ENCODE results near the gene TMEM40. TPM values are rescaled to one million over a fixed set of nuclear protein-coding genes. Genes with fewer than 3 reads are reported as not detected.

Gene TMEM40
- total RNA-seq, 4 donors from 2014 or later = not detected

GRCh38 chr3:12692444-12692843 lies 66.6 kb downstream of the TMEM40 start:
- no peak for DNase-seq (ENCODE audit: low spot score in 2 of 2)
- no peak overlapping the region for H3K4me3 ChIP-seq
- no peaks in the 10 kb centered on the region for H3K36me3 ChIP-seq
- H3K9me3 ChIP-seq = no peaks in the 10 kb centered on the region
- no peak for TF ChIP-seq EP300 (IDR thresholded peaks at IDR 0.05)
- no peak for TF ChIP-seq CTCF (IDR thresholded peaks at IDR 0.05)
- no peak for TF ChIP-seq POLR2A (IDR thresholded peaks at IDR 0.05)
- no peaks in the 10 kb centered on the region for H3K27me3 ChIP-seq
- no peaks in the 10 kb centered on the region for H3K4me1 ChIP-seq
- H3K27ac ChIP-seq = no peak overlapping the region
- WGBS, 2 donors = 93 to 94% methylated on average over 8 of the region's 8 CpGs

GRCh38 chr3:12689997-12690711 lies 68.9 kb downstream of the TMEM40 start:
- Histone ChIP-seq H3K9me3 (no peaks in the 10 kb centered on the region), H3K4me1 (no peaks in the 10 kb centered on the region), H3K27me3 (no peaks in the 10 kb centered on the region), H3K4me3 (no peak overlapping the region), H3K36me3 (no peaks in the 10 kb centered on the region), H3K27ac (no peak overlapping the region)
- DNase-seq (ENCODE audit: low spot score in 2 of 2) = no peak
- WGBS, 2 donors = 80 to 84% methylated on average over 11 of the region's 11 CpGs
- TF ChIP-seq CTCF (IDR thresholded peaks at IDR 0.05) (no peak), EP300 (IDR thresholded peaks at IDR 0.05) (no peak), POLR2A (IDR thresholded peaks at IDR 0.05) (no peak)

- Histone ChIP-seq H3K36me3 (no peaks in the 10 kb centered on the region), H3K4me1 (no peaks in the 10 kb centered on the region), H3K4me3 (no peak overlapping the region), H3K27ac (no peak overlapping the region), H3K27me3 (no peaks in the 10 kb centered on the region), H3K9me3 (no peaks in the 10 kb centered on the region)
- 72 to 74% methylated on average over 4 of the region's 4 CpGs for WGBS, 2 donors
- TF ChIP-seq CTCF (IDR thresholded peaks at IDR 0.05) (no peak), POLR2A (IDR thresholded peaks at IDR 0.05) (no peak), EP300 (IDR thresholded peaks at IDR 0.05) (no peak)
- DNase-seq (ENCODE audit: low spot score in 2 of 2) = no peak
Observed at GRCh38 chr3:12687948-12688347, 71.1 kb downstream of the TMEM40 start.

GRCh38 chr3:12686096-12686495 lies 73.0 kb downstream of the TMEM40 start:
- H3K36me3 ChIP-seq = no peaks in the 10 kb centered on the region
- TF ChIP-seq CTCF (IDR thresholded peaks at IDR 0.05) (no peak), EP300 (IDR thresholded peaks at IDR 0.05) (no peak), POLR2A (IDR thresholded peaks at IDR 0.05) (no peak)
- H3K27ac ChIP-seq = no peak overlapping the region
- H3K9me3 ChIP-seq = no peaks in the 10 kb centered on the region
- DNase-seq (ENCODE audit: low spot score in 2 of 2) = no peak
- WGBS, 2 donors = 85 to 92% methylated on average over 3 of the region's 3 CpGs
- H3K4me3 ChIP-seq = no peak overlapping the region
- no peaks in the 10 kb centered on the region for H3K27me3 ChIP-seq
- peaks cover 0 to 10% (median 0%) of the 10 kb centered on the region in 4 donors for H3K4me1 ChIP-seq

Other genes starting within 250 kb of the TMEM40 start
- not detected for gene MKRN2OS, start 213.8 kb downstream of the TMEM40 start, total RNA-seq
- gene MKRN2, start 202.2 kb downstream of the TMEM40 start, total RNA-seq = 10 to 100 TPM; 35.5 to 49.4 (median 45.3) TPM
- gene RAF1, start 95.1 kb downstream of the TMEM40 start, total RNA-seq = 100 to 1,000 TPM; 106 to 136 (median 121) TPM
- 10 to 100 TPM; 14.3 to 24.5 (median 18.7) TPM for gene CAND2, start 37.4 kb upstream of the TMEM40 start, total RNA-seq
- gene RPL32, start 82.3 kb upstream of the TMEM40 start, total RNA-seq = 100 to 1,000 TPM; 510 to 893 (median 747) TPM